NCI-H1105 treated with DMSO at 0.1 percent for 48 hours (cell line): Measurements from ENCODE around the gene PRDM15.

Experiments
- DNase-seq: peaks from one replicate; lab custom pipeline; 2025; lab: John Stamatoyannopoulos, UW

PRDM15 gene

GRCh38 chr21:41879190-41879998, at the start of gene PRDM15:
TSS of gene PRDM15 (minus strand) at chr21:41879344. CDS start at chr21:41860363, 18,981 bp downstream.
- DNase-seq: peak; percentile 75

- no peak for DNase-seq
Measured at GRCh38 chr21:41928621-41929220, 49.6 kb upstream of the PRDM15 start.

- DNase-seq: no peak
Measured at GRCh38 chr21:41927727-41928409, 48.7 kb upstream of the PRDM15 start.

- DNase-seq: no peak
Measured at GRCh38 chr21:41926807-41927171, 47.6 kb upstream of the PRDM15 start.

GRCh38 chr21:41926117-41926806, 47.1 kb upstream of the PRDM15 start:
- DNase-seq: no peak

- DNase-seq: no peak
Measured at GRCh38 chr21:41925767-41926116, 46.6 kb upstream of the PRDM15 start.

GRCh38 chr21:41924368-41924754, 45.2 kb upstream of the PRDM15 start:
- DNase-seq: no peak

GRCh38 chr21:41923631-41924367, 44.7 kb upstream of the PRDM15 start:
- no peak for DNase-seq

GRCh38 chr21:41923186-41923585, 44.0 kb upstream of the PRDM15 start:
- DNase-seq: no peak

- DNase-seq: no peak
Measured at GRCh38 chr21:41921021-41921420, 41.9 kb upstream of the PRDM15 start.

- DNase-seq: no peak
Measured at GRCh38 chr21:41920476-41920875, 41.3 kb upstream of the PRDM15 start.

- DNase-seq: no peak
Measured at GRCh38 chr21:41919666-41920398, 40.7 kb upstream of the PRDM15 start.

GRCh38 chr21:41918561-41919358, 39.6 kb upstream of the PRDM15 start:
- no peak for DNase-seq

GRCh38 chr21:41917531-41917930, 38.4 kb upstream of the PRDM15 start:
- no peak for DNase-seq

GRCh38 chr21:41916888-41917433, 37.8 kb upstream of the PRDM15 start:
- no peak for DNase-seq

- no peak for DNase-seq
Measured at GRCh38 chr21:41914965-41915364, 35.8 kb upstream of the PRDM15 start.

GRCh38 chr21:41914358-41914757, 35.2 kb upstream of the PRDM15 start:
- DNase-seq: no peak

GRCh38 chr21:41913230-41913629, 34.1 kb upstream of the PRDM15 start:
- DNase-seq: no peak

GRCh38 chr21:41908829-41909228, 29.7 kb upstream of the PRDM15 start:
- no peak for DNase-seq
